Mammary epithelial cell (primary cell): ENCODE data around the gene DHX40.

ENCODE experiments used
- EZH2 ChIP-seq: IDR thresholded peaks from 2 replicates; pipeline ENCODE4 v1.6.1; 2012; ENCODE audit warnings: low read length, inconsistent platforms, borderline replicate concordance
- TF ChIP-seq, protein P1 (sequence below), 2 donors: IDR thresholded peaks in 1 of 2; conservative IDR thresholded peaks in 1 of 2; 2 replicates each; pipeline ENCODE4 v1.5.1; 2011 to 2012; ENCODE audit warnings: inconsistent platforms in 2 of 2, low read length in 2 of 2, mild to moderate bottlenecking in 2 of 2, control low read depth in 1 of 2, low read depth in 1 of 2; ENCODE audit not compliant: insufficient read depth in 1 of 2; ENCODE audit errors: extremely low read depth in 1 of 2

DNA sequence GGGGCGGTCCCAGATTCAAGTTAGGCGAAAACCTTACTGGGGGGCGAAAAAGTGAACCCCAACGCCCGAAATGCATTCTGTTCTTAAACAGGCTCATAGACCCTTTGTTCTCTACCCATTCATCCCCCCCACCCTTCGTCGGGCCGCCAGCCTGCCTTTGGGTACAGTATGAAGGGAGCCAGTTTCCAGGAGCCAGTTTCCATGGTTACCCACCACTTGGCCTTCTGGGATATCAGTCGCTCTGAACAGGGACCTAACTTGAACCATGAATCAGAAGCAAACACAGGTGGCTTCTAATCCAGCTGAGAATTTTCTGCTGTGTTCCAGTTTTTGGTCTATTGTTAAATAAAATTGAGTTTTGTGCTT is 532 bp downstream of the DHX40 start:
- TF ChIP-seq, protein P1, sequence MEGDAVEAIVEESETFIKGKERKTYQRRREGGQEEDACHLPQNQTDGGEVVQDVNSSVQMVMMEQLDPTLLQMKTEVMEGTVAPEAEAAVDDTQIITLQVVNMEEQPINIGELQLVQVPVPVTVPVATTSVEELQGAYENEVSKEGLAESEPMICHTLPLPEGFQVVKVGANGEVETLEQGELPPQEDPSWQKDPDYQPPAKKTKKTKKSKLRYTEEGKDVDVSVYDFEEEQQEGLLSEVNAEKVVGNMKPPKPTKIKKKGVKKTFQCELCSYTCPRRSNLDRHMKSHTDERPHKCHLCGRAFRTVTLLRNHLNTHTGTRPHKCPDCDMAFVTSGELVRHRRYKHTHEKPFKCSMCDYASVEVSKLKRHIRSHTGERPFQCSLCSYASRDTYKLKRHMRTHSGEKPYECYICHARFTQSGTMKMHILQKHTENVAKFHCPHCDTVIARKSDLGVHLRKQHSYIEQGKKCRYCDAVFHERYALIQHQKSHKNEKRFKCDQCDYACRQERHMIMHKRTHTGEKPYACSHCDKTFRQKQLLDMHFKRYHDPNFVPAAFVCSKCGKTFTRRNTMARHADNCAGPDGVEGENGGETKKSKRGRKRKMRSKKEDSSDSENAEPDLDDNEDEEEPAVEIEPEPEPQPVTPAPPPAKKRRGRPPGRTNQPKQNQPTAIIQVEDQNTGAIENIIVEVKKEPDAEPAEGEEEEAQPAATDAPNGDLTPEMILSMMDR (conservative IDR thresholded peaks at IDR 0.05 in 1 of 2, IDR thresholded peaks at IDR 0.05 in 1 of 2; ENCODE audit: extremely low read depth in 1 of 2, insufficient read depth in 1 of 2, low read depth in 1 of 2, low read length in 2 of 2), result no peak
- no peak for TF ChIP-seq EZH2
